GM19238 (cell line): ENCODE data around the gene TUBE1.
"Not testable (repeated sequence)": the region's sequence is repeated elsewhere in the genome, so short reads cannot be mapped to it uniquely, and the experiment has no call there.

Source experiments
- DNase-seq: peaks from one replicate; pipeline ENCODE4 v3.0.0; 2011; ENCODE audit warnings: low spot score; ENCODE audit not compliant: insufficient read length

The TUBE1 gene, protein sequence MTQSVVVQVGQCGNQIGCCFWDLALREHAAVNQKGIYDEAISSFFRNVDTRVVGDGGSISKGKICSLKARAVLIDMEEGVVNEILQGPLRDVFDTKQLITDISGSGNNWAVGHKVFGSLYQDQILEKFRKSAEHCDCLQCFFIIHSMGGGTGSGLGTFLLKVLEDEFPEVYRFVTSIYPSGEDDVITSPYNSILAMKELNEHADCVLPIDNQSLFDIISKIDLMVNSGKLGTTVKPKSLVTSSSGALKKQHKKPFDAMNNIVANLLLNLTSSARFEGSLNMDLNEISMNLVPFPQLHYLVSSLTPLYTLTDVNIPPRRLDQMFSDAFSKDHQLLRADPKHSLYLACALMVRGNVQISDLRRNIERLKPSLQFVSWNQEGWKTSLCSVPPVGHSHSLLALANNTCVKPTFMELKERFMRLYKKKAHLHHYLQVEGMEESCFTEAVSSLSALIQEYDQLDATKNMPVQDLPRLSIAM

DNA sequence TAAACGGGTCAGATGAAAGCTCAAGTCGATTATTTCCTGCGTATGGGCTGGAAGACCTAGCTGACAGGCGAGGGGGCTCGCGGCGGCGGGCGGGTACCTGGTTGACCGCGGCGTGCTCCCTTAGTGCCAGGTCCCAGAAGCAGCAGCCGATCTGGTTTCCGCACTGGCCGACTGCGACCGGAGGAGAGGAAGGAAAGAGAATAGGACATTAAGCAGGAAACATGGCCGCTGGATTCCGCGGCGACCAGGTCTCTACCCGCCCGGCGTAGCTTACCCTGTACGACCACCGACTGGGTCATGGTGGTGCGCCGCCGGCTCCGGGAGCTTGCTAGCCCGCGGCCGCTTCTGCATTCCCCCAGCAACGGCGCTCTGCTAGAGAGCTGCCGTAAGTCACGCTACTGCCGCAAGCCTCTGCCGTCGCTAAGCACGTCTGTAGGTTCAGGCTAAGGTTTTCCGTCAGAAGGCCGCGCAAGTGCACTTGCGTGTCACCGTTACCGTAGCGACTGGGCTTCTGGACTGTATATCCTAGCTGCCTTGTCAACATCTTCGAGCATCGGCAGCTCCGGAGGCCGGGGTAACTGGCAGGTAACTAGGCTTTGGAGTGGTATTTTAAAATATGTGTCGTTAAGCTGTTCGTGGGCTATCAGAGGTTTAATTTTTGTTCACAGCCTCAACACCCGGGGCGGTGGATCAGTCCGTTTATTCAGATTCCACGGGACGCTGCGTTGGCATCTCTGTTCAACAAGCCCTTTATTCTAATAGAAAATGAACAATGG lies at the start of gene TUBE1, which contains the start of gene FAM229B:
Gene TUBE1, minus strand, starts transcription at position 347 of the 776 bp plus-strand sequence. Its CDS starts 48 bp downstream, at position 299.
Gene FAM229B, plus strand, starts transcription at position 456 of the 776 bp plus-strand sequence. CDS start 11,693 bp downstream, outside the sequence.
- peak; percentile 57 for DNase-seq

DNA sequence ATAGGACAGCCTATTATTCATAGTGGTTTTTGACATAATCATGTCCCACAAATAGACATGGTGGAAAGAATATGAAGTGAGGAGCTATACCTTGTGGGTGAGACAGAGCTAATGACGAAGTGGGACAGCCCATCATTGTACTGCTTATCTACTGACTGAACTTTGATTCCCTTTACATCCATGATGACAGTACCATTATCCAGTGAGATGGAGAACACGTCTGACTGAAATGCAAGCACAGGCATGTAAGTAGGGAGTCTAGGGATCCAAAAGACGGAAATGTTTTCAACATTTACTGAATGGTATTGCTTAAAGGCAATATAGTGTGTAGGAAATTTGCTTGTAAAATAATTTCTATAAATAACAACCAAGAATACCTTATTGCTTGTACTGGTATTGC lies 43.6 kb upstream of the TUBE1 start:
- DNase-seq: no peak

DNA sequence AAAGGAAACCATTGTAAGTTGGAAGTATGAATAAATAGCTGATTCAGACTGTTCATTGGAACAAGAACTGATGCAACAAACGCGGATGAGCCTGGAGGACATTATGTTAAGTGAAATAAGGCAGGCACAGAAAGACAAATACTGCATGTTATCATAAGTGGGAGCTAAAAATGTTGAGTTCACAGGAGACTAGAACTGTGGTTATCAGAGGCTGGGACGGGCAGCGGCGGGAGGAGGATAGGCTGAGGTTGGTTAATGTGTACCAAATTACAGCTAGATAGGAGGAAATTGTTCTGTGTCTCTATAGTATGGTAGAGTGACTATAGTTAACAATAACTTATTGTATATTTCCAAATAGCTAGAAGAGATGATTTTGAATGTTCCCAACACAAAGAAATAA lies 40.9 kb upstream of the TUBE1 start:
- DNase-seq: no peak

DNA sequence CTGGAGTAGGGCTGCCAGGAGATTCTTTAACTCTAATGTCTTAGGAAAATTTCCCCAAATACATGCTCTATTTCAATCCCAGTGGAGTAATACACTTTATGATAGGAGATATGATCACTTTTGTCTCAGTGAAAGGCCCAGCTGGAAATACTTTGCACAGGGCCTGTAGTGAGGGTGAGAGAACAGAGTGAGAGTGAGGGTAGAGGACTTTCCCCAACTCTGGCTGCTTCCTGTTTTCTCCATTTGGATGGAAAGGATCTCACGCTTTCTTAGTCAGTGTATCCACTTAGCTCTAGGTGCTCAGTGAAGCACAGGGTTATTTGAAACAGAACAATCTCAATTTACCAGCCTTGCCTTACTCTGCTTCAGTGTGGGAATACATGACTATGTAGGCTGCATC lies 36.7 kb upstream of the TUBE1 start:
- DNase-seq: no peak

DNA sequence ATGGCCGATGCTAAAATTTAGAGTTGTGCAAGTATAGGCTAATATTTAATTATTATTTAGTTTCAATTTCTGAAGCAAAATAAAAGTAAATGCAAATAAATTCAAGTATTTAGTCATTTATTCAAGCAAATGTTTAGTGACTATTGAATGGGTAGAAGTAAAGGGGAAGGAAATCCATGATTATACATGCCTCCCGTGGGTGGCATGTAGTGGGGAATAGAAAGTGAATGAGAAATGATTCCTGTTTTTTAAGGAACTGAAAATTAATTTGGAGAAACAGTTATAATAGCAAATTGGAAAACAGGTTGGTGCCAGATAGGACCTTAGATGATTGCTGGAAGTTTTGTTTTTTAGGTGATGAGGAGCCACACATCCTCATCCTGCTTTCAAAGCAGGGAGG lies 35.5 kb upstream of the TUBE1 start:
- no peak for DNase-seq

DNA sequence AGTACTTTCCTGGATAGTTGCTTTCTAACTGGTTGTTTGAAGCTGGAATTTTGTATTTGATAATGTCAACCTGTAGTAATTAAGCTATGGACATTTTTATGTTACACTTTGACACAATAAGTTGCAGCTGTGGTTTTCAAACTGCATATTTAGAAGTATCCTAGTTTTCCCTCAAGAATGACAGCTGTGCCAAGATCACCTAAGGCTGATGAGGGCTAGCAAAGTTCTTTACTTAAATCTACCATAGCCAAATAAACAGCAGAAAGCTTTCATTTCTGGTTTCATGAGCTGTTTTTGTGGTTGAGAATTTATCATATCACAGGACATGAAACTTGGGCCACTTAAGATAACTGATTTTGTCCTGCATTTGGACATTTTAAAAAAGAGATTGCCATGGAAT lies 30.8 kb upstream of the TUBE1 start:
- DNase-seq: no peak

DNA sequence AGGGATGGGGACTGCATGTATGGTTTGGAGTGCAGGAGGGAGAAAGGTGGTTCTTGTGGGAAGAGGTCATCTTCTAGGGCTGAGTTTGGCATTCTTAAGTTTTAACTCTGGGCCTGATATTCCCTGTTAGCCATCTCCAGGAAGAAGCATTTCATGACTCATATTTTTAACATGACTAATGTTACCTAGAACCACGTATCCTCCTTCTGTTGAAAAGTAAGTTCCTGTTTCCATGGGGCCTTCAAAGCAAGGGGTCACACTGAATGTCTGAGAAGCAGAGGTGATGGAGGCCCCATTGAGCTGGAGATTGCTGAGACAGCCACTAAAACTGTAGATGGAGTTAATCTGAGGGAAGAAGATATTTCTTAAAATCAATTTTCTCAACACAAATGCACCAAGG lies 30.3 kb upstream of the TUBE1 start:
- no peak for DNase-seq

DNA sequence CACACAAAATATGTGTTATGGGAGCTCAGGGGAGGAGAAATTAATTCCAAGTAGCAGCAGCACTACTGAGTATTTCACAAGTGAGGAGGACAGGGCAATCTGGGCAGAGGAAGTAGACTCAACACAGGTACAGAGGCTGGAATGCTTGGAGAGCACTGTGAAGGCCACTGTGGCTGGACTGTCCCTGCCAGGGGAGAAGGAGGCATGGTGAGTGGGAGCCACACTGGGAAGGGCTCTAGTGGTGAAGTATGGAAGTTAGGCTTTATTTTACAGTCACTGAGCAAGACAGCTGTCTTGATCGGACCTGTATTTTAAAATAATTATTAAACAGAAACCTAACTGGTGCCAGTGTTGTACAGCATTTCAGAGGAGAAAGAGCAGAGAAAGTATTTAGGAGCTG lies 28.9 kb upstream of the TUBE1 start:
- no peak for DNase-seq

DNA sequence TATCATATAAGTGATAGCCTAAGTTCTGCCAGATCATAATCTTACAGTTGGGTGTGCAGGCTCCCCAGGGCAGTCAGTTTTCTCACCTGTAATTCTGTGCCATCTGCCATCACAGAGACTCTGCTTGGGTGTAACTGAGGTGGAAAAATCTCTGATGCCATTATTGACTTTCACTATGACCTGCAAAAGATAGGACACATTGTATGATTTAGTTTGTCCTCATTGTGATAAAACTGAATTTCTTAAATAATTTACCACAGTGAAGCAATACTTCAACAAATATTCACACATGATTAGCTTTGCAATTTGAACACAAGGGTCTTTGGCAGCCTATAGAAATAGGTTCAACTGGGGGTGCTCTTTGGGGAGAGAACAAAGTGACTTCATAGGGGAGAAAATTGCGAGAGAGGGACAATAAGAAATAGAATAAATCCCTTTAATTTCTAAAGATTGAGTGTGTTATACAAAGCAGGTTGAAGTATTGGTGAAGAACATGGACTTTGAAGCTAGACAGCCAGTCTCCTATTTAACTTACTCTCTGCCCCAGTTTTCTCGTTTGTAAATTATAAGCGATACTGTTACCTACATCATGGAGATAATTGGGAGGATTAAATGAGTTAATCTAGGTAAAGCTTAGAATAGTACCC lies 27.4 kb upstream of the TUBE1 start:
- DNase-seq: no peak

DNA sequence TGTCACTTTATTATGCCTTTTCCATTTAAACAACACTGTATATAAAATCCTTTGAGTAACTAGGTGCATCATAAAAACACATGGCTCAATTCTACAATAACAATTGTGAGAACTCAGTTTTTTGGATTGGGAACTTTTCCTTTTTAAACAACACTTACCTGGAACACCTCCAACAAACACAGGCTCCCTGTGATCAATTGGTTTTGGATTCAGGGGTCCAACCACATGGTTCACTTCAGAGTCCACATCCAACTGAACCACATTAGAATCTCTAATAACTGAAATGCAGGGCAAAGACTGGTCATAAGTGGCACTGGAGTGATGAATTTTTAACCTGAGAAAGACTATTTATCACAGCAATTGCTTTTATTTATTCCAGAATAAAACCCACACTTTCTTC lies 26.6 kb upstream of the TUBE1 start:
- DNase-seq: no peak

DNA sequence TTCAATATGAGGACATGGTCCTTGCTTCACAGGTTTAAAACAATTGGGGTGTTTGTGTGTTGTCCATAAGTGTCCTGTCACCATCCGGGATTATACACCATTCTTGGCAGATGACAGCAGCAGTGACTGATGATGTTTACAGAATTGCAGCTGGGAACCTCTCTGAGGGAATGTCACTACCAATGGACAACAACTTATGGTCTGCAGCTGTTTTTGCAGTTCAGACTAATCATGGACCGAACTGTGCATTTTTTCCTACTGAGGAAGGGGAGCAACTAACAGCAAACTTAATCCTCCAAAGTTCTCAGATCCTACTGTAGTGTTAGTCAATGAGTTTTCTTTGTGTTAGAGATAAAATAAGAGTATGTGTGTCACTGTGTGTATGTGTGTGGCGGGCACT lies 26.1 kb upstream of the TUBE1 start:
- DNase-seq: no peak

DNA sequence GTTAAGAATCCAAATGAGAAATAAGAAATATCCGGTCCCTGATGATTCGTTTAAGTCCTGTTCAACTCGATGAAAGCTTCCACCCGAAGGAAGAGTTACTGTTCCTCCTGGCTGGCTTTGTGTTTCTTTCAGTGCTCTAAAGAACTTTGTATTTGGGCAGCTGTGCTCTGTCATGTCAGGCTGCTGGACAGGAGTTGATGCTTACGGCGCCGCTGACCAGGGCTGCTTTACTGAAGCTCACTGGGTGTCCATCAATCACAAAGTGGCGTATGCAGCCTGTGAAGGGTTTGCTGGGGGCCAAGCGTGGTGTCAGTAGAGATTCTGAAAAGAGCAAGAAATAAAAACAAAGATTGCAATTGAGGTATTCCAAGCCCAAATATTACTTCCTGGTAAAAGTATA lies 22.0 kb upstream of the TUBE1 start:
- DNase-seq: no peak

DNA sequence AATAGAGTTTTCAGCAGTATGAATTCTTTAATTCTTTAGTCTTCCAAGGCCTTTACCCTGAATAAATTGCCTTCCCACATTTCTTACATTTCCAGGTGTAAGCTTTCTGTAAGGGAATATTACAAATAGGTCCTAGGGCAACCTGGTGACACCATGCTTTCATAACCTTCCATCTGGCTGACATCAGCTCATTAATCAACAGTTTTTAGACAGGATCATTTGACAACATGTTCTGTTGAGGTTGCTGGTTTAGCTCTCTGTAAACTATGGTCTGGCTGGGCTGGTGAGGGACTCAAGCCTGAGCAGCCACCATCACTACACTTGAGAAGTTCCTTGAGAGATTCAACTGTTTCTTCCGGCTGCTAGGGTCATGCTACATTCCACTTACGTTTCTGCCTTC lies 19.3 kb upstream of the TUBE1 start:
- no peak for DNase-seq

DNA sequence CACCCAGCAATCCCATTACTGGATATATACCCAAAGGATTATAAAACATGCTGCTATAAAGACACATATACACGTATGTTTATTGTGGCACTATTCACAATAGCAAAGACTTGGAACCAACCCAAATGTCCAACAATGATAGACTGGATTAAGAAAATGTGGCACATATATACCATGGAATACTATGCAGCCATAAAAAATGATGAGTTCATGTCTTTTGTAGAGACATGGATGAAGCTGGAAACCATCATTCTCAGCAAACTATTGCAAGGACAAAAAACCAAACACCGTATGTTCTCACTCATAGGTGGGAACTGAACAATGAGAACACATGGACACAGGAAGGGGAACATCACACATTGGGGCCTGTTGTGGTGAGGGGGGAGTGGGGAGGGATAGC lies 18.7 kb upstream of the TUBE1 start:
- not testable (repeated sequence) for DNase-seq

DNA sequence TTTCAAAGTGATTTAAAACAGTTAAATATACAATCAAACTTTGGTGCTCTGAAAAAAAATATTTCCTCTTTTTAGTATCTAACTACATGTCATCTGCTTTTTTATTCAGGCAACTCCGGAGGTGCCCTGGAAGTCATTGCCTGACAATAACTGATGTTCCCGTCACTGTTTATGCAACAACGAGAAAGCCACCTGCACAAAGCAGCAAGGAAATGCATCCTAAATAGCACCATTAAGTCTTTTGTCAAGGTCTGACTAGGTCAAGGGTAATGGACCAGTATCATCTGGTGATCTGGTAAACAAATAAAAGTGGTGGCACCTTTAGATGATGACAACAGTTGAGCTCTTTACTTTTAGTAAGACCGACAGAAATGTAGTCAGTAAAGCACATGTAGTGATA lies 13.3 kb upstream of the TUBE1 start:
- DNase-seq: no peak

DNA sequence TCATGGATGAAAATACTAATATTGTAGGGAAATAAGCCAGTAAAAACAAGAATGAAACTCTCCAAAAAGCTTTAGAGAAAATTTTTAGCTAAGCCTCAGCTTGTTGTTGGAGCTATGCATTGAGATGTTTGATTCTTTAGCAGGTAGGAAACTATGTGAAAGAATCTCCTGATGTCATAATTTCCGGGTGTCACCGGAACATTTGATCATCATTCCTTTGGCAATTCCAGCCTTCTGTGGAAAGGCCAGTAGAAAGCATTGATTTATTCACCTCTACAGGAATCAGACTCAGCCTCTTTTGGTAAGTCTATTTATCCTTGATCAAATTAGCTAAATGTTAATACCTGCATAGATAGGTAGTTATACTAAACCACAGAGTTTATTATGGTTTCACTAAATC lies 9.6 kb upstream of the TUBE1 start:
- DNase-seq: no peak

DNA sequence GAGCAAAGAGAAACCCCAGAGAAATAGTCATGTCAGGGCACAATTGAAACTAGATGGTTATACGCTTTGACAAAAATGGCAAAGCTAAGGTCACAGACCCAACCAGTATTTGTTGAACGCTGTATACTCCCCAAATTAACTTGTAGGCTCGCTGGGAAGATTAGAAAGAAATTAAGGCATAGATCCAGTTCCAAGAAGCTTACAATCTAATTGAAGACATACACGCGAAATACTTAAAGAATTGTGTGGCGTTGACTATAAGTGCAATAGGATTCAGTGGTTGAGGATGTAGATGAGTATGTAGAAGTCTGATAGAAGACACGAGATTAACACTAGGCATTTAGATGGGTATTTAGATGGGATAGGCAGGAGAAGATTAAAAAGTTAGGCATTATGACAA lies 634 bp upstream of the TUBE1 start:
- DNase-seq: no peak

DNA sequence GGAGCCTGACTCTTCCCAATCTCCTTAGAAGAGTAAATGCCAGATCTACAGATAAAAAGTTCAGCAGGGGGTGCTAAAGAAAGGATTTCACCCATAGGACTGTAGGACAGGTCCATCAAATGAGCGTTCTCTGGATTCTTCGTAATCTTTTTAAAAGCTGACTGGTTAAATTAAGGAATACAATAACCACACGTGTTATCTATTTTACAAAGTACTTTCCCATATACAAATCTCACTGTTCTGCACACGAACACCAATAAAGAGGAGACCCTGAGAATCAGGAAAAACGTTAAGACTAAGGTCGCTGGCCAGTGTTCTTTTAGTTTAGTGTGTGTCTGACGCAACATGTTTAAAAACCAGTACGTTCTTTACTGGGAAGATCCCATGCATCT lies 542 bp downstream of the TUBE1 start:
- DNase-seq: peak; percentile 2

DNA sequence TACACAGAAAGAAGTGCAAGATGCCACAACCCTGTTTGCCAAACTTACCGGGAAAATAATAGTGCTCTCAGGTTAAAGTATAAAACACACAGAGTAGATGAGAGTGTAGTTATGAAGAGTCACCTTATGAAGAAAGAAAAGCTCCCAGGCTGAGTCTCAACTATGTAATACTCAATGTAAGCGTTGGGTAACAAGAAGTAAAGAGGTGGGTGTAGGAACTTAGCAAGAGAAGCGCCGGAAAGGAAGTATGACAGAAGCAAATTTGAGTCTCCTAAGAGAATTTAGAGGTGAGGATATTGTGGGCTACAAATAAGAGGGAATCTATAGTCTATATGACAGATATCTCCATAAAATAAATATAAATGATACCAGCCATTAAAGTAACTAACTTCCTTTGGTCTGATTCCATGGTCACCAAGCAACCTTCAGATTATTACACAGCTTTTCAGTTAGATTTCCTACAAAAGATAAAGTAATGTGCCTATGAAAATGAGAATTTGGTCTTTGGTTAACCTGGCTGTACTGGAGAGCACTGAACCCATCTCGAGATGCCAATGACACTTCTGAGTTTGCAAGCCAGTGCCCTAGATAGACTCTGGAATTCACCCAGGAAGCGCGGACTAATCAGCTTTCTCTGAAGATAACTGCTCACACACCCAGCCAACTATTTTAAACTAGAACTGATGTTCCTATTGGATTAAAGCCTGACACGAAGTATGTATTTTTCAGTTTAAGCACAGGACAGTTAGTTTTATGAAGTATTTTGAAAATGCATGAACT lies 1.8 kb downstream of the TUBE1 start:
- no peak for DNase-seq

DNA sequence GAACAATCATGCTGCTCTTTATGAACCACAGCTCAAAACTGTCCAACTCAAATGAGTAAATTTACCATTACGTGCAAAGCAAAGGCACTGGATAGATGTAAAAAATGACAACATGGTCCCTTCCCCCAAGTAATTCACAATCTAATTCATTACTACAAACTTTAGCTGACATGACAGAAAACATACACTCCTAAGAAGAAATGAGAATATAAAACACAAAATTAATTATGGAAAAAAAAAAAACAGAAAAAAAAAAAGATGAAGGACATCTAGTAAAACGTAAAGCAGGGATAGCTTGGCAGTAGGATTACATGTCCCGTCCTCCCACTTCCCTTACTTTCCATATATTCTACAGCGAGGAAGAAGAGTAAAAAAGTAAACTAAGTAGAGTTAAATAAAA lies 5.7 kb downstream of the TUBE1 start:
- no peak for DNase-seq

DNA sequence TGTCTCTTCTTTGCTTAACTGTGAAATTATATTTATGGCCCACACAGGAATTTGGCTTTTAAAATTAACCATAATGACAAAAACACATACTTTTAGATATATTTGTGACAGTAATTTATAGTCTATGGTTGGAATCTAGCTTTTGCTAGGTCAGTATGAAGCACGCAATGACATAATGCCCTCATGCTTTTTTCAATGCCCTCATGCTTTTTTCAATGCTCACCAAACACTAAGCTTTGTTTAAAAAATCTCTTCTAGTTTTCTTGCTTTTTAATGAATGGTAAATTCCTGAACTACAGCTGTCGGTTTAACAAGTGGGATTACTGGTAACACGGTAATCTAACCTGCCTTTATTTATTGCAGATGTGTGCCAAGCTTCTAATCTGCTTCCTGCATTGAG lies 20.7 kb downstream of the TUBE1 start:
- DNase-seq: no peak
